K562 (cell line): Measurements from ENCODE around the gene NPB. TPM values are rescaled to one million over a fixed set of nuclear protein-coding genes. Genes with fewer than 3 reads are reported as not detected.

ENCODE experiments used
- ATF7 ChIP-seq: fragments of 450-650 bp; IDR thresholded peaks from 2 replicates; pipeline ENCODE4 v1.7.1; 2014; ENCODE audit warnings: mild to moderate bottlenecking, moderate library complexity
- DMBX1 ChIP-seq: fragments of 250-450 bp; sonication (Bioruptor Pico); IDR thresholded peaks from 2 replicates; pipeline ENCODE4 v1.8.0; 2022; ENCODE audit warnings: inconsistent platforms, mild to moderate bottlenecking, moderate library complexity, borderline replicate concordance
- ELK3 ChIP-seq: fragments of 450-650 bp; formaldehyde crosslinking; IDR thresholded peaks from 2 replicates; pipeline ENCODE4 v1.4.0; 2020; ENCODE audit warnings: mild to moderate bottlenecking
- ERF ChIP-seq: fragments of 450-650 bp; formaldehyde crosslinking; IDR thresholded peaks from 2 replicates; pipeline ENCODE4 v1.4.0; 2020; ENCODE audit warnings: mild to moderate bottlenecking, mixed read lengths
- ETV1 ChIP-seq: fragments of 450-650 bp; conservative IDR thresholded peaks from 2 replicates; pipeline ENCODE4 v1.6.1; 2016; ENCODE audit warnings: missing genetic modification characterization, control low read depth, low read depth, missing compliant biosample characterization
- FOS ChIP-seq: IDR thresholded peaks from 3 replicates; pipeline ENCODE4 v1.6.1; 2011; ENCODE audit not compliant: insufficient read length; ENCODE audit errors: extremely low read depth
- FOSL1 ChIP-seq: fragments of 200-800 bp; sonication (Bioruptor generic); conservative IDR thresholded peaks from 2 replicates; pipeline ENCODE4 v1.6.1; 2016; ENCODE audit warnings: missing genetic modification characterization, missing compliant biosample characterization
- GATA2 ChIP-seq: sonication (generic); formaldehyde crosslinking; IDR thresholded peaks from 2 replicates; pipeline ENCODE4 v1.4.0; 2020; ENCODE audit warnings: mild to moderate bottlenecking, missing genetic modification reagents
- ILF3 ChIP-seq: fragments of 450-650 bp; IDR thresholded peaks from 2 replicates; pipeline ENCODE4 v1.6.1; 2018; ENCODE audit warnings: antibody characterized with exemption, mild to moderate bottlenecking, moderate library complexity, borderline replicate concordance
- JUNB ChIP-seq: fragments of 450-650 bp; formaldehyde crosslinking; conservative IDR thresholded peaks from 2 replicates; pipeline ENCODE4 v1.4.0; 2020; ENCODE audit warnings: mild to moderate bottlenecking
- MCM3 ChIP-seq: fragments of 450-650 bp; IDR thresholded peaks from 2 replicates; pipeline ENCODE4 v1.6.1; 2016
- MCM5 ChIP-seq: fragments of 450-650 bp; IDR thresholded peaks from 2 replicates; pipeline ENCODE4 v1.6.1; 2016; ENCODE audit warnings: low read depth
- NCOA2 ChIP-seq, 2 experiments: fragments of 450-650 bp; IDR thresholded peaks; 2 replicates each; pipeline ENCODE4 v1.6.1; 2018; ENCODE audit warnings: mild to moderate bottlenecking in 2 of 2, moderate library complexity in 1 of 2; ENCODE audit not compliant: partially characterized antibody in 2 of 2
- NFIC ChIP-seq: fragments of 450-650 bp; IDR thresholded peaks from 2 replicates; pipeline ENCODE4 v1.6.1; 2017; ENCODE audit warnings: mild to moderate bottlenecking, inconsistent platforms
- RBM22 ChIP-seq: fragments of 200-400 bp; formaldehyde crosslinking; IDR thresholded peaks from 2 replicates; pipeline ENCODE4 v1.6.1; 2018; ENCODE audit warnings: low read length, low read depth; ENCODE audit not compliant: poor library complexity, severe bottlenecking
- SMAD4 ChIP-seq: fragments of 250-450 bp; sonication (Bioruptor Pico); conservative IDR thresholded peaks from 2 replicates; pipeline ENCODE4 v1.8.0; 2021; ENCODE audit warnings: inconsistent platforms, mild to moderate bottlenecking, moderate library complexity
- SOX6 ChIP-seq: fragments of 450-650 bp; IDR thresholded peaks from 2 replicates; pipeline ENCODE4 v1.6.1; 2014; ENCODE audit warnings: mild to moderate bottlenecking
- TAF7 ChIP-seq: fragments of 450-650 bp; IDR thresholded peaks from 2 replicates; pipeline ENCODE4 v1.6.1; 2016; ENCODE audit warnings: missing genetic modification characterization, missing compliant biosample characterization
- TBL1XR1 ChIP-seq, 2 experiments: IDR thresholded peaks; 2 replicates each; pipeline ENCODE4 v1.6.1; 2012; ENCODE audit warnings: improper control_type of control experiment in 2 of 2, low read length in 2 of 2, mild to moderate bottlenecking in 1 of 2
- TCFL5 ChIP-seq: fragments of 250-450 bp; sonication (Bioruptor Pico); conservative IDR thresholded peaks from 2 replicates; pipeline ENCODE4 v1.6.1; 2021; ENCODE audit warnings: mild to moderate bottlenecking, moderate library complexity, matching md5 sums
- THRAP3 ChIP-seq: fragments of 450-650 bp; IDR thresholded peaks from 2 replicates; pipeline ENCODE4 v1.6.1; 2016; ENCODE audit warnings: mild to moderate bottlenecking, inconsistent platforms, borderline replicate concordance
- ZFX ChIP-seq: sonication (generic); formaldehyde crosslinking; IDR thresholded peaks from 2 replicates; pipeline ENCODE4 v1.8.0; 2022; ENCODE audit warnings: mild to moderate bottlenecking, missing genetic modification reagents, moderate library complexity
- ZNF507 ChIP-seq: conservative IDR thresholded peaks from 2 replicates; pipeline ENCODE4 v1.6.1; 2017; ENCODE audit warnings: missing genetic modification characterization, missing compliant biosample characterization
- polyA plus RNA-seq, 8 experiments: library from polyadenylated mRNA; depleted of rRNA in 4 of 8; stranded (reverse) in 5 of 8; unstranded in 3 of 8; fragments of >200 nt; fragmentation: Nextera tagmentation in 2 of 8; fragmentation: Illumina TruSeq in 1 of 8; extraction: Ambion mirVana in 2 of 8; extraction: Trizol in 1 of 8; gene quantifications; 2 replicates each; pipeline versions ENCODE4 v1.2.1 to v1.2.3, GENCODE V29; 2011 to 2014; ENCODE audit warnings: inconsistent platforms in 1 of 8, missing spikeins in 1 of 8
- total RNA-seq, 7 experiments: library from RNA; depleted of rRNA in 6 of 7; stranded (reverse); fragments of >200 nt in 6 of 7; fragmentation: Illumina TruSeq in 2 of 7; extraction: Trizol in 2 of 7; gene quantifications; 2 replicates each; pipeline versions ENCODE4 v1.2.1 to v1.2.3, GENCODE V29; 2011 to 2021; ENCODE audit warnings: low replicate concordance in 1 of 7
- TF ChIP-seq, protein P1 (sequence below): IDR thresholded peaks from 2 replicates; pipeline ENCODE4 v1.6.1; 2012; ENCODE audit warnings: low read depth, low read length, improper control_type of control experiment, borderline replicate concordance
- TF ChIP-seq, protein P2 (sequence below), 2 experiments: fragments of 450-650 bp; conservative IDR thresholded peaks; 2 replicates each; pipeline ENCODE4 v1.6.1; 2017; ENCODE audit warnings: mild to moderate bottlenecking in 2 of 2, moderate library complexity in 2 of 2

NPB gene
- total and polyA plus RNA-seq, 9 of the 15 experiments (the other 6 are each of a cell fraction or from before 2014, with no cell fraction given), result 0.03 to 0.61 (median 0.14) TPM; not detected in 2

DNA sequence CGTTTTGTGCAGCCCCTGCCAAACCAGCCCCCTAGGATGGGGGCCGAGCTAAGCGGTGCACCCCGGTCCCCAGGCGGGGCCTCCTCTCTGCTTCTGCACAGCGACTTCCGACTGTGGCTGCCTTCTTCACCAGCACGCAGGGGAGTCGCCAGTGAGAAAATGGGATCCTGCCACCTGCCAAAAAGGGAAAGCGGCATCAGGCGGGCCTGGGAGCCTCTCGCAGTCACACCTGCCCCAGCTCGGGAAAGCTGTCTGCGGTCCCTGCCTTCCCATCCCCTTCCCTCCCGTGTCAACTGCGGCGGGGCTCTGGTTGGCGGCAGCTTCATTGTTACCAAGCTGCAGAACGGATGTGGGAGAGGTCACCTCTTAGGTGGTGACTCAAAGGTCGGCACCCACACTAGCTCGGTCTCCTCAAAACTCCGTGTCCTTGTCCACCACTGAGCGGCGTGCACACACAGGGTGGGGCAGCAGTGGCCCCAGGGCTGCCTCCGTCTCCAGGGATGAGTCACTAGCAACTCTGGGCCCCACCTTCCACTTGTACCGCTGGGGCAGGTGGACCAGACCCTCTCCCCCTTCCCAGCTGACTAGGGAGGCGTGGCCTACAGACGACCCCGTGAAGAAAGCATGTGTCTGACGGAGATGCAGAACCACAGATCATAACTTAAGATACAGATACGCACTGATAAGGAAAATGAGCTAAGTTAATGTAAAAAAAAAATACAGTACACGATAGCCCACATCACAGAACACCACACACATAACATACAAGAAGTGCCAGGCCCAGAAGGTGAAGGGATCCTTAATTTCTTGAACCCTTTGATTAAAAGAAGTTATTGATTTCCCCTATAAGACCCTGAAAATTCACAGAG lies 10.6 kb downstream of the NPB start (continued):
- TF ChIP-seq THRAP3 (no peak), FOS (peak; percentile 24), RBM22 (no peak), ZNF507 (tag) (no peak), GATA2 (peak; percentile 43), NCOA2 (IDR thresholded peaks at IDR 0.05; ENCODE audit: partially characterized antibody in 2 of 2) (no peak), ETV1 (tag) (no peak), TAF7 (tag) (no peak), ATF7 (peak; percentile 62; the same call in 1 of the 2 replicates), MCM5 (no peak), ERF (CRISPR knock-in tag) (no peak), TBL1XR1 (IDR thresholded peaks at IDR 0.05; ENCODE audit: low read length in 2 of 2) (peak in 1 of 2 experiments; percentile 45; a peak in 1 of 4 replicates), MCM3 (no peak), FOSL1 (tag) (peak; percentile 96), NFIC (no peak), TCFL5 (CRISPR knock-in tag) (no peak), SMAD4 (CRISPR knock-in tag) (0 out of 2 replicates have a peak, but pooled peaks have one; percentile 50), ZFX (CRISPR knock-in tag) (no peak; the same call in 1 of the 2 replicates), SOX6 (no peak), ELK3 (CRISPR knock-in tag) (no peak), JUNB (CRISPR knock-in tag) (0 out of 2 replicates have a peak, but pooled peaks have one; percentile 37), DMBX1 (CRISPR knock-in tag) (no peak), ILF3 (no peak)
- TF ChIP-seq, protein P1, sequence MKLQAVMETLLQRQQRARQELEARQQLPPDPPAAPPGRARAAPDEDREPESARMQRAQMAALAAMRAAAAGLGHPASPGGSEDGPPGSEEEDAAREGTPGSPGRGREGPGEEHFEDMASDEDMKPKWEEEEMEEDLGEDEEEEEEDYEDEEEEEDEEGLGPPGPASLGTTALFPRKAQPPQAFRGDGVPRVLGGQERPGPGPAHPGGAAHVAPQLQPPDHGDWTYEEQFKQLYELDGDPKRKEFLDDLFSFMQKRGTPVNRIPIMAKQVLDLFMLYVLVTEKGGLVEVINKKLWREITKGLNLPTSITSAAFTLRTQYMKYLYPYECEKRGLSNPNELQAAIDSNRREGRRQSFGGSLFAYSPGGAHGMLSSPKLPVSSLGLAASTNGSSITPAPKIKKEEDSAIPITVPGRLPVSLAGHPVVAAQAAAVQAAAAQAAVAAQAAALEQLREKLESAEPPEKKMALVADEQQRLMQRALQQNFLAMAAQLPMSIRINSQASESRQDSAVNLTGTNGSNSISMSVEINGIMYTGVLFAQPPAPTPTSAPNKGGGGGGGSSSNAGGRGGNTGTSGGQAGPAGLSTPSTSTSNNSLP, result no peak
- TF ChIP-seq, protein P2, sequence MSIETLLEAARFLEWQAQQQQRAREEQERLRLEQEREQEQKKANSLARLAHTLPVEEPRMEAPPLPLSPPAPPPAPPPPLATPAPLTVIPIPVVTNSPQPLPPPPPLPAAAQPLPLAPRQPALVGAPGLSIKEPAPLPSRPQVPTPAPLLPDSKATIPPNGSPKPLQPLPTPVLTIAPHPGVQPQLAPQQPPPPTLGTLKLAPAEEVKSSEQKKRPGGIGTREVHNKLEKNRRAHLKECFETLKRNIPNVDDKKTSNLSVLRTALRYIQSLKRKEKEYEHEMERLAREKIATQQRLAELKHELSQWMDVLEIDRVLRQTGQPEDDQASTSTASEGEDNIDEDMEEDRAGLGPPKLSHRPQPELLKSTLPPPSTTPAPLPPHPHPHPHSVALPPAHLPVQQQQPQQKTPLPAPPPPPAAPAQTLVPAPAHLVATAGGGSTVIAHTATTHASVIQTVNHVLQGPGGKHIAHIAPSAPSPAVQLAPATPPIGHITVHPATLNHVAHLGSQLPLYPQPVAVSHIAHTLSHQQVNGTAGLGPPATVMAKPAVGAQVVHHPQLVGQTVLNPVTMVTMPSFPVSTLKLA (conservative IDR thresholded peaks at IDR 0.05), result peak; percentile 69 to 79
